GM19438 (cell line): ENCODE data around the gene RS1.

Source experiments
- ATAC-seq: cut with Tn5 transposase; IDR thresholded peaks from one replicate; pipeline ENCODE4 v1.9.1; 2021; ENCODE audit warnings: low read depth; ENCODE audit not compliant: unreplicated experiment

Gene RS1

GRCh38 chrX:18613930-18614639 lies 57.8 kb downstream of the RS1 start:
- ATAC-seq = no peak

- ATAC-seq = no peak
These were observed 63.9 kb downstream of the RS1 start for GRCh38 chrX:18607966-18608365.

- ATAC-seq = no peak
These were observed 73.5 kb downstream of the RS1 start for GRCh38 chrX:18598413-18598812.

- ATAC-seq = no peak
These were observed 75.8 kb downstream of the RS1 start for GRCh38 chrX:18596096-18596495.

- ATAC-seq = no peak
These were observed 77.8 kb downstream of the RS1 start for GRCh38 chrX:18594079-18594478.

- no peak for ATAC-seq
These were observed 80.1 kb downstream of the RS1 start for GRCh38 chrX:18591834-18592233.
